Calu3 (cell line): ENCODE results near the gene SAMD4B. TPM values are rescaled to one million over a fixed set of nuclear protein-coding genes. Genes with fewer than 3 reads are reported as not detected.
A peak's percentile ranks its signal among the peaks of the same experiment; 100 is the strongest.

Experiments used
- BruUV-seq: library from RNA; stranded (reverse); fragments of 400-500 nt; replicated peaks from 2 replicates; lab custom pipeline; 2021; lab: Mats Ljungman, UMichigan
- CTCF ChIA-PET: fragments of 300-600 bp; sonication (Branson Sonifier 250); formaldehyde crosslinking; loops from one replicate; lab custom pipeline; 2022; ENCODE audit warnings: antibody characterized with exemption; lab: Charles Lee
- DNase-seq: peaks from one replicate; pipeline ENCODE4 v3.0.0; 2022
- H3K27ac Mint-ChIP-seq: one replicate; pipeline ENCODE4 v1.8.0; 2022; ENCODE audit warnings: mixed read lengths; ENCODE audit not compliant: unreplicated experiment
- H3K27me3 Mint-ChIP-seq: one replicate; pipeline ENCODE4 v1.8.0; 2022; ENCODE audit warnings: mixed read lengths; ENCODE audit not compliant: unreplicated experiment
- H3K36me3 Mint-ChIP-seq: one replicate; pipeline ENCODE4 v1.8.0; 2022; ENCODE audit warnings: mild to moderate bottlenecking, moderate library complexity, mixed read lengths; ENCODE audit not compliant: insufficient read depth, unreplicated experiment
- H3K4me1 Mint-ChIP-seq: one replicate; pipeline ENCODE4 v1.8.0; 2022; ENCODE audit warnings: mild to moderate bottlenecking, low read depth, mixed read lengths; ENCODE audit not compliant: unreplicated experiment
- H3K4me3 Mint-ChIP-seq: one replicate; pipeline ENCODE4 v1.8.0; 2022; ENCODE audit warnings: mild to moderate bottlenecking, low read depth, moderate library complexity, mixed read lengths; ENCODE audit not compliant: unreplicated experiment
- H3K9me3 Mint-ChIP-seq: one replicate; pipeline ENCODE4 v1.8.0; 2022; ENCODE audit warnings: low read depth, mixed read lengths; ENCODE audit not compliant: unreplicated experiment
- intact Hi-C: fragments of 100-400 bp; cut with micrococcal nuclease; formaldehyde crosslinking; loops from one replicate; pipeline ENCODE4 v1.10.0; 2022; ENCODE audit not compliant: unreplicated experiment
- total RNA-seq: library from RNA; stranded (reverse); gene quantifications from 2 replicates; pipeline ENCODE4 v1.2.3, GENCODE V29; 2022
- TF ChIP-seq, protein P1 (sequence below): fragments of 200-600 bp; IDR thresholded peaks from one replicate; pipeline ENCODE4 v1.8.0; 2022; ENCODE audit warnings: antibody characterized with exemption; ENCODE audit not compliant: unreplicated experiment

SAMD4B gene
- total RNA-seq, 1 experiment from 2014 or later = 214 TPM

DNA sequence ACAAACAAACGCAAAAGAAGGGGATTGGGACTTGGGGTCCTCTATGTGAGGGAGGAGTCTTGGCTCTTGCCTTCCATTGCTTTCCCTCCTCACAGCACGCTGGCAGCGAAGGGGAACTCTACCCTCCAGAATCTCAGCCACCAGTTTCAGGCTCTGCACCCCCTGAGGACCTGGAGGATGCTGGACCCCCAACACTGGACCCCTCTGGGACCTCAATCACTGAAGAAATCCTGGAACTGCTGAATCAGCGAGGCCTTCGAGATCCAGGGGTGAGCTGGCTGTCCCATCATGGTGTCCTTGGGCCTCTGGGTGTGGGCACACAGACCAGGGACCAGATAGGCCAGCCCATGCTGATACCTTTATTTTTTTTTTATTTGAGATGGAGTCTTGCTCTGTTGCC is 79.8 kb downstream of the SAMD4B start:
- no TSS peak for BruUV-seq
- TF ChIP-seq, protein P1, sequence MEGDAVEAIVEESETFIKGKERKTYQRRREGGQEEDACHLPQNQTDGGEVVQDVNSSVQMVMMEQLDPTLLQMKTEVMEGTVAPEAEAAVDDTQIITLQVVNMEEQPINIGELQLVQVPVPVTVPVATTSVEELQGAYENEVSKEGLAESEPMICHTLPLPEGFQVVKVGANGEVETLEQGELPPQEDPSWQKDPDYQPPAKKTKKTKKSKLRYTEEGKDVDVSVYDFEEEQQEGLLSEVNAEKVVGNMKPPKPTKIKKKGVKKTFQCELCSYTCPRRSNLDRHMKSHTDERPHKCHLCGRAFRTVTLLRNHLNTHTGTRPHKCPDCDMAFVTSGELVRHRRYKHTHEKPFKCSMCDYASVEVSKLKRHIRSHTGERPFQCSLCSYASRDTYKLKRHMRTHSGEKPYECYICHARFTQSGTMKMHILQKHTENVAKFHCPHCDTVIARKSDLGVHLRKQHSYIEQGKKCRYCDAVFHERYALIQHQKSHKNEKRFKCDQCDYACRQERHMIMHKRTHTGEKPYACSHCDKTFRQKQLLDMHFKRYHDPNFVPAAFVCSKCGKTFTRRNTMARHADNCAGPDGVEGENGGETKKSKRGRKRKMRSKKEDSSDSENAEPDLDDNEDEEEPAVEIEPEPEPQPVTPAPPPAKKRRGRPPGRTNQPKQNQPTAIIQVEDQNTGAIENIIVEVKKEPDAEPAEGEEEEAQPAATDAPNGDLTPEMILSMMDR = no peak
- intact Hi-C loops = no loop called here
- H3K4me1 Mint-ChIP-seq = no peaks in the 10 kb centered on the region
- H3K27me3 Mint-ChIP-seq = no peaks in the 10 kb centered on the region
- peaks cover 54% of the 10 kb centered on the region for H3K36me3 Mint-ChIP-seq
- no peak overlapping the region for H3K4me3 Mint-ChIP-seq
- no peak overlapping the region for H3K27ac Mint-ChIP-seq
- no peak for DNase-seq
- CTCF ChIA-PET = no interaction called here
- no peaks in the 10 kb centered on the region for H3K9me3 Mint-ChIP-seq

DNA sequence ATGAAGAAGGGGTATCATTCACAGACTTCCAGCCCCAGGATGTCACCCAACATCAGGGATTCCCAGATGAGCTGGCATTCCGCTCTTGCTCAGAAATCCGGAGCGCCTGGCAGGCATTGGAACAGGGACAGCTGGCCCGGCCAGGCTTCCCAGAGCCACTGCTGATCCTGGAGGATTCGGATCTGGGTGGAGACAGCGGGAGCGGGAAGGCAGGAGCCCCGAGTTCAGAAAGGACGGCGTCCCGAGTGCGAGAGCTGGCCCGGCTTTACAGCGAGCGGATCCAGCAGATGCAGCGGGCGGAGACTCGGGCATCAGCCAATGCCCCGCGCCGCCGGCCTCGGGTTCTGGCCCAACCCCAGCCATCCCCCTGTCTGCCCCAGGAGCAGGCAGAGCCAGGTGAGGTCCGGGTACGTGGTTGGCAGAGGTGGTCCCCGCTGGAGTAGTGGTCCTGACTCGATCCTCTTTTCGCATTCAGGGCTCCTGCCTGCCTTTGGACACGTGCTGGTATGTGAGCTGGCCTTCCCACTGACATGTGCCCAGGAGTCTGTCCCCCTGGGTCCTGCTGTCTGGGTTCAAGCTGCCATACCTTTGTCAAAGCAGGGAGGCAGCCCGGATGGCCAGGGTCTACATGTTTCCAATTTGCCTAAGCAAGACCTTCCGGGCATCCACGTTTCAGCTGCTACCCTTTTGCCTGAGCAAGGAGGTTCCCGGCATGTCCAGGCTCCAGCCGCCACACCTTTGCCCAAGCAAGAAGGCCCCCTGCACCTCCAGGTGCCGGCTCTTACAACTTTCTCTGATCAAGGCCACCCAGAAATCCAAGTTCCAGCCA is 81.3 kb downstream of the SAMD4B start:
- intact Hi-C loops = no loop called here
- CTCF ChIA-PET = no interaction called here
- no peaks in the 10 kb centered on the region for H3K9me3 Mint-ChIP-seq
- TF ChIP-seq, protein P1 = no peak
- DNase-seq = no peak
- peaks cover 51% of the 10 kb centered on the region for H3K36me3 Mint-ChIP-seq
- no peaks in the 10 kb centered on the region for H3K27me3 Mint-ChIP-seq
- no TSS peak for BruUV-seq
- H3K27ac Mint-ChIP-seq = no peak overlapping the region
- no peaks in the 10 kb centered on the region for H3K4me1 Mint-ChIP-seq
- no peak overlapping the region for H3K4me3 Mint-ChIP-seq

DNA sequence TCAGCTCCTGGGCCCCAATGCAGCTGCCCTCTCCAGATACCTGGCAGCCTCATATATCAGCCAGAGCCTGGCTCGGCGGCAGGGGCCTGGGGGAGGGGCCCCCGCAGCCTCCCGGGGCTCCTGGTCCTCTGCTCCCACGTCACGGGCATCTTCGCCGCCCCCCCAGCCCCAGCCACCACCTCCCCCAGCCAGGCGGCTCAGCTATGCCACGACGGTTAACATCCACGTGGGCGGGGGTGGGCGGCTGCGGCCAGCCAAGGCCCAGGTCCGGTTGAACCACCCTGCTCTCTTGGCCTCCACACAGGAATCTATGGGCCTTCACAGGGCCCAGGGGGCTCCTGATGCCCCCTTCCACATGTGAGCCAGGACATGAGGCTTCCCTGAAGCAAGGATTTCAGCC is 82.7 kb downstream of the SAMD4B start:
- H3K9me3 Mint-ChIP-seq = no peaks in the 10 kb centered on the region
- H3K27me3 Mint-ChIP-seq = no peaks in the 10 kb centered on the region
- intact Hi-C loops = no loop called here
- no peaks in the 10 kb centered on the region for H3K4me1 Mint-ChIP-seq
- BruUV-seq = no TSS peak
- TF ChIP-seq, protein P1 = no peak
- no peak overlapping the region for H3K4me3 Mint-ChIP-seq
- DNase-seq = no peak
- H3K27ac Mint-ChIP-seq = no peak overlapping the region
- CTCF ChIA-PET = no interaction called here
- peaks cover 51% of the 10 kb centered on the region for H3K36me3 Mint-ChIP-seq

DNA sequence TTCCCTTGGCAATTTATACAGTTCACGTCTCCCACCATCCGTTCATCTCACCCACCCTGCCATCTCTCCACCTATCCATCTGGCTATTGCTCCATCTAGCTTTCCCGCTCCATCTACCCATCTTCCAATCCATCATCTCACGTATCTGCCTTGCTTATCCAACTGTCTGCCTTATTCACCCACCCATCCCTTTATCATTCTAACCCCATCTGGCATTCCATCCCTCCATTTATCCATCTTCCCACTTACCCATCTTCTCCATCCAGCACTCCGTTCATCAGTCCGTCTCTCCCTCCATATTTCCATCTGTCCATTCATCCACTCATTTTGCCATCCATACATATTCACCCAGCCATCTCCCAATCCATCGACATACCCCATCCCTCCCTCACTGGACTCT is 83.5 kb downstream of the SAMD4B start:
- intact Hi-C loops = no loop called here
- Mint-ChIP-seq H3K4me1 (peaks cover 7% of the 10 kb centered on the region), H3K9me3 (no peaks in the 10 kb centered on the region), H3K36me3 (peaks cover 49% of the 10 kb centered on the region), H3K27ac (peak overlapping the region; percentile 3), H3K4me3 (no peak overlapping the region), H3K27me3 (no peaks in the 10 kb centered on the region)
- CTCF ChIA-PET = interaction anchor here (1.8 kb wide), 1 partner anchor 11 kb away, joined by 4 read pairs; no protein-coding TSS in a partner anchor
- no TSS peak for BruUV-seq
- TF ChIP-seq, protein P1 = no peak
- DNase-seq = no peak
